GM12878 (cell line): ENCODE results near the gene PFKFB2. TPM values are rescaled to one million over a fixed set of nuclear protein-coding genes. Genes with fewer than 3 reads are reported as not detected.

Experiments
- ATAC-seq: fragments of 200-7000 bp; cut with Tn5 transposase; 3 replicates; pipeline ENCODE4 v1.9.1; 2020; ENCODE audit warnings: mild to moderate bottlenecking, moderate library complexity
- BruUV-seq: library from RNA; stranded (reverse); fragments of 400-500 nt; replicated peaks from 2 replicates; lab custom pipeline; 2021; lab: Mats Ljungman, UMichigan
- CTCF ChIA-PET: fragments of 300-600 bp; sonication (Branson Sonifier 250); formaldehyde crosslinking; extraction: SDS; loops from one replicate; lab custom pipeline; 2021; ENCODE audit warnings: inconsistent platforms; lab: Yijun Ruan, JAX
- POLR2A ChIA-PET: fragments of 350-600 bp; formaldehyde crosslinking; extraction: SDS; loops from one replicate; lab custom pipeline; 2021; ENCODE audit warnings: inconsistent platforms; lab: Charles Lee
- RAD21 ChIA-PET: fragments of 300-600 bp; sonication (Branson Sonifier 250); formaldehyde crosslinking; loops from one replicate; lab custom pipeline; 2023; ENCODE audit warnings: antibody characterized with exemption; ENCODE audit not compliant: unreplicated experiment; lab: Charles Lee
- SMC1A ChIA-PET: fragments of 300-600 bp; sonication (Branson Sonifier 250); formaldehyde crosslinking; loops from one replicate; lab custom pipeline; 2023; ENCODE audit not compliant: unreplicated experiment, uncharacterized antibody; lab: Charles Lee
- DNase-seq: peaks from one replicate; pipeline ENCODE4 v3.0.0-alpha.2; 2011; ENCODE audit warnings: low read depth, low spot score
- FAIRE-seq: peaks from 3 replicates; lab custom pipeline; 2011; peaks lifted over from hg19 to GRCh38; lab: Jason Lieb, UNC
- H2AFZ ChIP-seq: 2 replicates; pipeline ENCODE4 v1.6.0; 2011; ENCODE audit warnings: low read depth, low read length, control low read depth; ENCODE audit not compliant: control insufficient read depth
- H3K27ac ChIP-seq: 2 replicates; pipeline ENCODE4 v1.5.1; 2011; ENCODE audit warnings: control low read depth; ENCODE audit not compliant: control insufficient read depth, insufficient read depth
- H3K27me3 ChIP-seq, 2 experiments: replicated peaks in 1 of 2; 2 replicates each; pipeline versions ENCODE4 v1.6.0 to v1.6.1; 2011; ENCODE audit warnings: low read length in 1 of 2; ENCODE audit not compliant: control insufficient read depth in 2 of 2, insufficient read depth in 2 of 2
- H3K36me3 ChIP-seq, 2 experiments: 2 replicates each; pipeline ENCODE4 v1.5.1; 2011; ENCODE audit warnings: low read length in 1 of 2; ENCODE audit not compliant: control insufficient read depth in 2 of 2, insufficient read depth in 2 of 2
- H3K4me1 ChIP-seq: 2 replicates; pipeline ENCODE4 v1.6.1; 2011; ENCODE audit warnings: mild to moderate bottlenecking, low read length, moderate library complexity, mixed read lengths; ENCODE audit not compliant: control insufficient read depth, insufficient read depth
- H3K4me2 ChIP-seq: 2 replicates; pipeline ENCODE4 v1.6.0; 2011; ENCODE audit warnings: control low read depth; ENCODE audit not compliant: control insufficient read depth, insufficient read depth
- H3K4me3 ChIP-seq: fragments of 200-600 bp; sonication (generic); 2 replicates; pipeline ENCODE4 v1.5.1; 2016
- H3K79me2 ChIP-seq: 2 replicates; pipeline ENCODE4 v1.6.0; 2011; ENCODE audit warnings: low read length; ENCODE audit not compliant: control insufficient read depth, insufficient read depth
- H3K9ac ChIP-seq: 2 replicates; pipeline ENCODE4 v1.8.0; 2011; ENCODE audit warnings: low read length, control low read depth, mixed read lengths; ENCODE audit not compliant: control insufficient read depth, insufficient read depth
- H3K9me3 ChIP-seq: replicated peaks from 3 replicates; pipeline ENCODE4 v1.5.1; 2011; ENCODE audit warnings: mild to moderate bottlenecking, low read length; ENCODE audit not compliant: control insufficient read depth, insufficient read depth
- H4K20me1 ChIP-seq: 2 replicates; pipeline ENCODE4 v1.6.0; 2011; ENCODE audit not compliant: control insufficient read depth, insufficient read depth
- BHLHE40 ChIP-seq, 2 experiments: fragments of 450-650 bp in 1 of 2; IDR thresholded peaks; 2 replicates each; pipeline ENCODE4 v1.6.1; 2011 to 2017; ENCODE audit warnings: low read depth in 2 of 2, borderline replicate concordance in 1 of 2, improper control_type of control experiment in 1 of 2, low read length in 1 of 2, mild to moderate bottlenecking in 1 of 2
- BMI1 ChIP-seq: fragments of 450-650 bp; IDR thresholded peaks from 2 replicates; pipeline ENCODE4 v1.6.1; 2016; ENCODE audit warnings: mild to moderate bottlenecking, moderate library complexity, borderline replicate concordance
- CBFB ChIP-seq: IDR thresholded peaks from 2 replicates; pipeline ENCODE4 v1.6.1; 2016; ENCODE audit warnings: antibody characterized with exemption, low read depth
- DPF2 ChIP-seq: fragments of 450-650 bp; IDR thresholded peaks from 2 replicates; pipeline ENCODE4 v1.6.1; 2017; ENCODE audit warnings: mild to moderate bottlenecking
- E2F4 ChIP-seq: IDR thresholded peaks from 2 replicates; pipeline ENCODE4 v1.6.1; 2012; ENCODE audit warnings: low read depth, low read length, improper control_type of control experiment
- EED ChIP-seq: sonication (generic); IDR thresholded peaks from 2 replicates; pipeline ENCODE4 v1.6.1; 2016; ENCODE audit warnings: antibody characterized with exemption, low read depth
- EGR1 ChIP-seq, 2 experiments: IDR thresholded peaks; 1 replicate in 1 of 2; 2 replicates in 1 of 2; pipeline ENCODE4 v1.6.1; 2011 to 2012; ENCODE audit warnings: low read depth in 2 of 2, low read length in 2 of 2, borderline replicate concordance in 1 of 2, mild to moderate bottlenecking in 1 of 2, moderate library complexity in 1 of 2
- ESRRA ChIP-seq: IDR thresholded peaks from 2 replicates; pipeline ENCODE4 v1.6.1; 2012; ENCODE audit warnings: mild to moderate bottlenecking, low read length, improper control_type of control experiment
- FOXM1 ChIP-seq: IDR thresholded peaks from 2 replicates; pipeline ENCODE4 v1.6.1; 2012; ENCODE audit warnings: low read depth, mild to moderate bottlenecking, inconsistent platforms, low read length, moderate library complexity
- HDAC6 ChIP-seq: fragments of 200-600 bp; sonication (generic); IDR thresholded peaks from one replicate; pipeline ENCODE4 v1.8.0; 2017; ENCODE audit warnings: antibody characterized with exemption; ENCODE audit not compliant: unreplicated experiment
- IKZF1 ChIP-seq: fragments of 450-650 bp; conservative IDR thresholded peaks from 2 replicates; pipeline ENCODE4 v1.6.1; 2017; ENCODE audit warnings: antibody characterized with exemption, mild to moderate bottlenecking
- KLF5 ChIP-seq: fragments of 450-650 bp; IDR thresholded peaks from 2 replicates; pipeline ENCODE4 v1.6.1; 2014; ENCODE audit warnings: mild to moderate bottlenecking; ENCODE audit not compliant: partially characterized antibody
- MYC ChIP-seq: IDR thresholded peaks from 2 replicates; pipeline ENCODE4 v1.6.1; 2011; ENCODE audit warnings: mild to moderate bottlenecking, low read length, moderate library complexity, inconsistent platforms; ENCODE audit not compliant: insufficient read depth, insufficient replicate concordance, insufficient read length, severe bottlenecking
- PML ChIP-seq: IDR thresholded peaks from 2 replicates; pipeline ENCODE4 v1.6.1; 2012; ENCODE audit warnings: low read length, inconsistent platforms
- RAD51 ChIP-seq: fragments of 450-650 bp; IDR thresholded peaks from 2 replicates; pipeline ENCODE4 v1.6.1; 2016; ENCODE audit warnings: moderate library complexity, mild to moderate bottlenecking, inconsistent platforms
- SIN3A ChIP-seq: IDR thresholded peaks from 2 replicates; pipeline ENCODE4 v1.6.1; 2012; ENCODE audit warnings: low read depth, low read length, improper control_type of control experiment
- SMARCA5 ChIP-seq: fragments of 450-650 bp; IDR thresholded peaks from 2 replicates; pipeline ENCODE4 v1.6.1; 2017; ENCODE audit warnings: mild to moderate bottlenecking
- SREBF1 ChIP-seq: IDR thresholded peaks from 2 replicates; pipeline ENCODE4 v1.6.1; 2012; ENCODE audit warnings: mild to moderate bottlenecking, low read length
- SRF ChIP-seq, 2 experiments: IDR thresholded peaks; 2 replicates each; pipeline ENCODE4 v1.6.1; 2011; ENCODE audit warnings: low read depth in 2 of 2, low read length in 2 of 2, mild to moderate bottlenecking in 1 of 2, moderate library complexity in 1 of 2
- TBL1XR1 ChIP-seq: IDR thresholded peaks from 2 replicates; pipeline ENCODE4 v1.6.1; 2012; ENCODE audit warnings: low read depth, low read length, improper control_type of control experiment
- WGBS: methylation state at CpG from one replicate; pipeline ENCODE4 v1.1.6; 2016; ENCODE audit warnings: low lambda C conversion rate; ENCODE audit not compliant: insufficient replicate concordance, insufficient coverage; ENCODE audit errors: missing lambda C conversion rate; 5-methylcytosine and 5-hydroxymethylcytosine counted together
- in situ Hi-C: fragments of 300-500 bp; cut with MboI; formaldehyde crosslinking; loops from 9 replicates; pipeline ENCODE4 v1.14.3; 2018; ENCODE audit warnings: mixed read lengths
- intact Hi-C: fragments of 100-400 bp; cut with micrococcal nuclease; formaldehyde crosslinking; loops from one replicate; pipeline ENCODE4 v1.14.2; 2022; ENCODE audit not compliant: unreplicated experiment
- polyA plus RNA-seq, 11 experiments: library from polyadenylated mRNA; depleted of rRNA in 4 of 11; unstranded in 6 of 11; stranded (reverse) in 5 of 11; fragments of >200 nt; fragmentation: Nextera tagmentation in 4 of 11; fragmentation: Illumina TruSeq in 1 of 11; extraction: Ambion mirVana in 4 of 11; extraction: Trizol in 1 of 11; gene quantifications; 1 replicate in 1 of 11; 2 replicates in 10 of 11; pipeline versions ENCODE4 v1.2.1 to v1.2.3, GENCODE V29; 2011 to 2016; ENCODE audit warnings: inconsistent platforms in 2 of 11, missing spikeins in 2 of 11, low read depth in 1 of 11
- total RNA-seq, 4 experiments: library from RNA; depleted of rRNA in 3 of 4; stranded (reverse); fragments of >200 nt in 3 of 4; fragmentation: Illumina TruSeq in 1 of 4; extraction: Trizol in 1 of 4; gene quantifications; 2 replicates each; pipeline versions ENCODE4 v1.2.1 to v1.2.3, GENCODE V29; 2013 to 2021

Gene PFKFB2
- total and polyA plus RNA-seq, 10 of the 15 experiments (the other 5 are each of a cell fraction or from before 2014, with no cell fraction given) = 0.40 to 1.3 (median 1.0) TPM

GRCh38 chr1:207026104-207026534 lies 27.0 kb upstream of the PFKFB2 start:
- no TSS peak for BruUV-seq
- intact Hi-C loops (no loop called here), in situ Hi-C loops (no loop called here)
- ATAC-seq = no peak
- Histone ChIP-seq H3K36me3 (no peaks in the 10 kb centered on the region), H3K27me3 (peaks cover 0 to 10% of the 10 kb centered on the region in 2 experiments), H4K20me1 (no peaks in the 10 kb centered on the region), H3K4me3 (no peak overlapping the region), H2AFZ (no peak overlapping the region), H3K27ac (no peak overlapping the region), H3K4me1 (no peaks in the 10 kb centered on the region), H3K9ac (no peak overlapping the region), H3K79me2 (no peaks in the 10 kb centered on the region), H3K4me2 (no peak overlapping the region), H3K9me3 (no peaks in the 10 kb centered on the region)
- SMC1A ChIA-PET = interaction anchor here (0.9 kb wide), 1 partner anchor 12 kb away, joined by 4 read pairs; no protein-coding TSS in a partner anchor
- RAD21 ChIA-PET = no interaction called here
- no peak for DNase-seq
- CTCF ChIA-PET = interaction anchor here (5.3 kb wide), 1 partner anchor 20 kb away, joined by 19 read pairs; no protein-coding TSS in a partner anchor
- TF ChIP-seq BMI1 (no peak), BHLHE40 (IDR thresholded peaks at IDR 0.05; ENCODE audit: borderline replicate concordance in 1 of 2, low read depth in 2 of 2, low read length in 1 of 2) (no peak), CBFB (no peak), FOXM1 (no peak), KLF5 (no peak), TBL1XR1 (no peak), IKZF1 (no peak), HDAC6 (no peak), MYC (no peak), EED (no peak), SREBF1 (no peak), SMARCA5 (no peak), SIN3A (no peak), PML (no peak), RAD51 (no peak), ESRRA (no peak), SRF (IDR thresholded peaks at IDR 0.05; ENCODE audit: low read depth in 2 of 2, low read length in 2 of 2) (no peak), EGR1 (IDR thresholded peaks at IDR 0.05; ENCODE audit: borderline replicate concordance in 1 of 2, low read depth in 2 of 2, low read length in 2 of 2) (no peak), E2F4 (no peak), DPF2 (no peak)
- FAIRE-seq = no peak
- WGBS = 46% methylated on average over 4 of the region's 4 CpGs
- POLR2A ChIA-PET = interaction anchor here (1.2 kb wide), 1 partner anchor 13 kb away, joined by 3 read pairs; no protein-coding TSS in a partner anchor
